Measurements from ENCODE around the gene PXDN.

The PXDN gene

GRCh38 chr2:1647417-1648240 lies 96.7 kb downstream of the PXDN start:
- peaks cover 93 to 100% (median 98%) of the 10 kb centered on the region in 11 experiments for H3K36me3 ChIP-seq

DNA sequence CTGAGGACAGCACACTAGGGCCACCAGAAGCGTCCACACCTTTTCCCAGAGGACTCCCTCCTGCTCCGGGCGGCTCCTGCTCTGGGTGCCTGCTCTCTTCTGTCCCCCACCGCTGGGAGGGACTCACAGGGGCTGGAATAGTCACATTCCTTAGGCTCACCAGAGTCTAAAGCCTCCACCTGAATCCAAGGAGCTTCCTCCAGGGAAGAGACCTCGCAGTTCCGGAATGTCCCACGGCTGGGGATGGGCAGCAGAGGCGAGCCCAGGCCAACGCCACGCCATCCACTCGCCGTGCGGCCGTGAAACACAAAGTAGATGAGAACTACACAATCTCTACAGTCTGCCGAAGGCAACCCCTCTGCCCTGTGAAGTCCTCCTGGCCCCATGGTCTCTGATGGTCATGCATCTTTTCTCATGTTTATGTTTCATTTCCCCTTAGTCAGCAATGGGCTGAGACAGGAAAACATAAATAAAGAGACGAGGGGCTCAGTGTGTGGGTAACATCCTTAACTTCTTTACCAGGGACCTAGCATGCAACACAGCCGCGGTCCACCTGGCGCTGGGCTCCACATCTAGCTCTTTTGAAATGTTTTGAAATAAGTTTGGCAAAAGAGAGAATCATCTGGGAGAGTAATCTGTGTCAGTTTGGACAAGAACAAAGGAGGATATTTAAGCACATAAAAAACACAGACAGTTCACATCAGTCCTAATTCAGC lies 98.4 kb downstream of the PXDN start:
- H3K27ac ChIP-seq, result 0 out of 22 replicates have a peak overlapping the region, but pooled peaks of 2 of the 11 experiments have one; percentile 6 to 23
- H4K20me1 ChIP-seq, result peaks cover 8 to 94% (median 79%) of the 10 kb centered on the region in 11 experiments; a peak in 20 of 22 replicates
- peak overlapping the region in 4 of 11 experiments; percentile 10 to 52 (median 11); a peak in 4 of 22 replicates for H3K9ac ChIP-seq
- H3K4me3 ChIP-seq, result no peak overlapping the region
- H3K4me2 ChIP-seq, result no peak overlapping the region
- no peaks in the 10 kb centered on the region for H3K9me3 ChIP-seq (replicated peaks in 1 of 11)
- peaks cover 93 to 100% (median 98%) of the 10 kb centered on the region in 11 experiments for H3K36me3 ChIP-seq
- H3K4me1 ChIP-seq, result 0 out of 20 replicates have a peak, but pooled peaks cover 0 to 6% (median 0%) of the 10 kb centered on the region in 10 experiments
- H3K27me3 ChIP-seq, result no peaks in the 10 kb centered on the region
- TF ChIP-seq Cebpa-rat (IDR thresholded peaks at IDR 0.05), result no peak

More at GRCh38 chr2:1647417-1648240, 96.7 kb downstream of the PXDN start:
- peaks cover 8 to 97% (median 81%) of the 10 kb centered on the region in 11 experiments; a peak in 20 of 22 replicates for H4K20me1 ChIP-seq
- no peak overlapping the region for H3K4me2 ChIP-seq
- H3K4me3 ChIP-seq, result no peak overlapping the region
- no peak overlapping the region for H3K9ac ChIP-seq
- TF ChIP-seq Cebpa-rat (IDR thresholded peaks at IDR 0.05), result no peak
- no peak overlapping the region for H3K27ac ChIP-seq
- 0 out of 20 replicates have a peak, but pooled peaks cover 0 to 6% (median 0%) of the 10 kb centered on the region in 10 experiments for H3K4me1 ChIP-seq
- H3K9me3 ChIP-seq (replicated peaks in 1 of 11), result no peaks in the 10 kb centered on the region
- H3K27me3 ChIP-seq, result no peaks in the 10 kb centered on the region

- H3K27ac ChIP-seq, result no peak overlapping the region
- TF ChIP-seq Cebpa-rat (IDR thresholded peaks at IDR 0.05), result no peak
- H3K9ac ChIP-seq, result no peak overlapping the region
- H3K9me3 ChIP-seq (replicated peaks in 1 of 11), result no peaks in the 10 kb centered on the region
- peaks cover 8 to 94% (median 73%) of the 10 kb centered on the region in 11 experiments; a peak in 20 of 22 replicates for H4K20me1 ChIP-seq
- no peak overlapping the region for H3K4me3 ChIP-seq
- 0 out of 20 replicates have a peak, but pooled peaks cover 0 to 6% (median 0%) of the 10 kb centered on the region in 10 experiments for H3K4me1 ChIP-seq
- peaks cover 93 to 100% (median 97%) of the 10 kb centered on the region in 11 experiments for H3K36me3 ChIP-seq
- H3K27me3 ChIP-seq, result no peaks in the 10 kb centered on the region
- H3K4me2 ChIP-seq, result no peak overlapping the region
Observed at GRCh38 chr2:1644427-1644826, 99.9 kb downstream of the PXDN start.

DNA sequence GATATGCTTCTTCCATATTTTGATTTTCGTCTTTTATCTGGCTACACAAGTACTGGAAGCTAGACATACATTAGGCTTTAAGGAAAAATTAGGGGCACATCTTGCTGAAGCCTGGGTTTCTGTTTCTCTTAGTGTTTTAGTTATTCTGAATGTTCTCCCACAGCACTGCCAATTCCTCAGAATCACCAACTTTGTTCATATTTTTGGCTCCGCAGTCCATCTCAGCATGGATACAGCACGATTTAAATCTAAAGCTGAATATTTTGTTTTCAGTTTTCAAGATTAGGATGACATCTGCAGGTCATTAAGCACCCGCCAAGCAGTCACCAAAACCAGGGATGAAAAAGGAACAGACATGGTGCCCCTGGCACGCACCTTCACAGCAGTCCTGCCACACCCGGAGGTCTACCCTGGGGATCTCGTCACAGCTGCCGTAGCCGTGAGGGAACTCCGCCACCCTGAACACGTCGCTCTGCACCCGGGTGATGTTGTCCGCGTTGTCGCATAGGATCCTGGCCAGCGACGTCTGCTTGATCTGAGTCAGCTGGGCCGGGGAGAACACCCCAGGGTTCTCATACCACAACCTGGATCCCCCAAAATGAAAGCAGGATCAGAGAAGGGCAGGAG lies 101.2 kb downstream of the PXDN start:
- peaks cover 8 to 87% (median 72%) of the 10 kb centered on the region in 11 experiments; a peak in 20 of 22 replicates for H4K20me1 ChIP-seq
- H3K4me2 ChIP-seq, result no peak overlapping the region
- TF ChIP-seq Cebpa-rat (IDR thresholded peaks at IDR 0.05), result no peak
- no peaks in the 10 kb centered on the region for H3K27me3 ChIP-seq
- no peak overlapping the region for H3K4me3 ChIP-seq
- 0 out of 22 replicates have a peak overlapping the region, but pooled peaks of 1 of the 11 experiments have one; percentile 40 for H3K9ac ChIP-seq
- H3K36me3 ChIP-seq, result peaks cover 93 to 100% (median 97%) of the 10 kb centered on the region in 11 experiments
- H3K27ac ChIP-seq, result no peak overlapping the region
- H3K9me3 ChIP-seq (replicated peaks in 1 of 11), result no peaks in the 10 kb centered on the region
- 0 out of 20 replicates have a peak, but pooled peaks cover 0 to 6% (median 0%) of the 10 kb centered on the region in 10 experiments for H3K4me1 ChIP-seq

DNA sequence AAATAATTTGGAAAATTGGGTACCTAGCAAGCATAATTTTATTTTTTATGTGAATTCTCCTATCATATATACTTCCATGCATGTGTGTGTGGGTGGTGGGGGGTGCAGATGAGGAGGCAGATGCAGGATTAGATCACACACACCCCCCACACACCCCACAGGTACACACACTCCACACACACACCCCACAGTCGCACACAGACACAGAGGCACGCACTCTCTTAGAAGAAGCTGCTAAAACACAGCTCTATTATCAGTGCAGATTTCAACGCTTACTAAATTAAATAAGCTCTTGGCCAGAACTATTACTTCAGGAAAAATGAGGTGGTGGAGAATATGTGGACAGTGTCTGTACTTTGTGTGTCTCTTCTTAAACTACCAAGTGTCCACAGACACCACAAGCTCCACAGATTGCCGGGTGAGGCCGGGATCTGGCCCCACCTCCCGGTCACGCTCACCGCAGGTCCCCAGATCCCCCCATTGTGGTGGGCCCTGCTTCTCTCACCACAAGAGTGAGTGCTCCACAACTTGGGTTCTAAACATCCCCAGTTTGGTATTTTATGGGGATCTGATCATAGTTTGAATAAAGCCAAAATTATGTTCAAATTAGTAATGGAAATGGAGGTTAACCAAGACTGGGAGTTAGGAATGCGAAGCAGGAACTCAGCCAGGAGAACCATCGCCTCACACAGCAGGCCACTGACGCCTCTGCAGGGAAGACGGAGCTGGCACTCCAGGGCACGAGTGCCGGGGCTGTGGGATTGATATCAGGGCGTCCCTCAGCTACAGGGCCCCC lies 102.1 kb downstream of the PXDN start:
- Histone ChIP-seq H3K4me3 (no peak overlapping the region), H3K36me3 (peaks cover 93 to 100% (median 97%) of the 10 kb centered on the region in 11 experiments), H3K4me2 (no peak overlapping the region), H3K4me1 (0 out of 20 replicates have a peak, but pooled peaks cover 0 to 6% (median 0%) of the 10 kb centered on the region in 10 experiments), H4K20me1 (peaks cover 8 to 85% (median 72%) of the 10 kb centered on the region in 11 experiments; a peak in 20 of 22 replicates), H3K27me3 (no peaks in the 10 kb centered on the region), H3K9me3 (replicated peaks in 1 of 11) (no peaks in the 10 kb centered on the region), H3K9ac (peak overlapping the region in 1 of 11 experiments; percentile 40; a peak in 1 of 22 replicates), H3K27ac (no peak overlapping the region)
- no peak for TF ChIP-seq Cebpa-rat (IDR thresholded peaks at IDR 0.05)

DNA sequence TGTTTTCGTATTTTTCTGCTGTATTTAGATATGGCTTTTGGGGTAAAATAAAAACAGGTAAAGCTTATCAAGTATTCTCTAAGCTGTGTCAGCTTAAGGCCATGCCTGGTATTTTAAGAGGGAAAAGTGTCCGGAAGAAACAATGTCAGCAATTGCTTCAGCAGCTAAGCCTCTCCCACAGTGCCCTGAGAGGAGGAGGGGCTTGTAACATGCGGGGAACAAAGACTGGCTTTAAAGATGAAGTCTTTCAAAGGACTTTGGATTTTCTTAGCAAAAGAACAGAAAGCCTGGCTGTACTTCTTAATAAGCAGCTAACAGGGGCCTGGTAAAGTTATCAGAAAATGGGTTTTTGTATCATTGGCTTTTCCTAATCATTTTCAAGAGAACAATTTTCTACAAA lies 102.8 kb downstream of the PXDN start:
- Histone ChIP-seq H3K4me1 (0 out of 20 replicates have a peak, but pooled peaks cover 0 to 6% (median 0%) of the 10 kb centered on the region in 10 experiments), H3K27me3 (no peaks in the 10 kb centered on the region), H3K9ac (no peak overlapping the region), H3K9me3 (replicated peaks in 1 of 11) (no peaks in the 10 kb centered on the region), H3K4me3 (no peak overlapping the region), H3K36me3 (peaks cover 94 to 100% (median 98%) of the 10 kb centered on the region in 11 experiments), H3K27ac (no peak overlapping the region), H3K4me2 (no peak overlapping the region), H4K20me1 (peaks cover 8 to 85% (median 72%) of the 10 kb centered on the region in 11 experiments; a peak in 20 of 22 replicates)
- TF ChIP-seq Cebpa-rat (IDR thresholded peaks at IDR 0.05), result no peak

DNA sequence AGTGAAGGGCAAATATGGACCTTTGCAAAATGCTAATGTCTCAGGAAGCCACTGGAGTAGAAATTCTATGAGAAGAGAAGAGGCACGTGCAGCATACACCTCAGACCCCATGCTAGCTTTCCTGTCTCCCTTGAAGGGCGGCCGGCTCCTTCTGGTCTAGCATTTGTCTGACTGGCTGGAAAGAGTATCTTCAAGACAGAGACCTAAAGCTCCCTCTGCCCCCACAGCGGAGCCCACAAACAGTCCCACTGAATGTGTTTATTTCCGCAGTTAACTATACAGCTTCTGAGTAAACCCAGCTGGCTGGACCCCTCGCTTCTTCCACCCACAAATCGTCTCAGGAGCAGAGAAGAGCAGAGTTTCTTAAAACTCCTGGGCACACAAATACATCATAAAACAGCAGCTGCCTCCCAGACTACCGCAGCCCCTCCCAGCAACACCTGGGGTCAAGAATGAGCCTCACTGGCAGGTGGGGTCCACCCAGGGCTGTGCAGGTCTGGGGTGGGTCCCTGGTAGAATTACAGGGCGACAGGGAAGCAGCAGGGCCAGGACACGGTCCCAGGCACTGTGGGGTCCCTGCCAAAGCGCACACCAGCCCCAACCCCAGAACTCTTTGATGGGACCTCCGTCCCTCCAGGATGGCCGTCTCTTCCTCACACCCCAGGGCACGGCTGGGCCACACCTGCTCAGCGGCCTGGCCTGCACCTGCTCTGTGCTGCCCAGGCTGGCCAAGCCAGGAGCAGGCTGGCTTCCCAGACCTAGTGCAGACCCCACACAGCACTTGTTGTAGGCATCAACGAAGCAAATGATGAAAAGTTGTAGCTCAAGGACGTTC lies 103.8 kb downstream of the PXDN start:
- peaks cover 94 to 100% (median 98%) of the 10 kb centered on the region in 11 experiments for H3K36me3 ChIP-seq
- H3K4me2 ChIP-seq, result no peak overlapping the region
- H3K27me3 ChIP-seq, result no peaks in the 10 kb centered on the region
- no peak overlapping the region for H3K27ac ChIP-seq
- H3K9ac ChIP-seq, result no peak overlapping the region
- H3K4me1 ChIP-seq, result no peaks in the 10 kb centered on the region
- no peak overlapping the region for H3K4me3 ChIP-seq
- H4K20me1 ChIP-seq, result peaks cover under 1 to 85% (median 72%) of the 10 kb centered on the region in 11 experiments; a peak in 20 of 22 replicates
- H3K9me3 ChIP-seq (replicated peaks in 1 of 11), result no peaks in the 10 kb centered on the region
- TF ChIP-seq Cebpa-rat (IDR thresholded peaks at IDR 0.05), result no peak

All from BLaER1 treated with 17β-estradiol and CSF1 and Interleukin-3, amounts not matched to agents 10 nM and 100 nM (cell line).